H7 (cell line): ENCODE measurements around the gene RPS6KA2. TPM values are rescaled to one million over a fixed set of nuclear protein-coding genes. Genes with fewer than 3 reads are reported as not detected.

ENCODE experiments used
- DNase-seq: peaks from one replicate; pipeline ENCODE4 v3.0.0; 2012
- H3K27me3 ChIP-seq: 2 replicates; pipeline ENCODE4 v1.6.0; 2011; ENCODE audit warnings: mild to moderate bottlenecking, low read length; ENCODE audit not compliant: control insufficient read depth, insufficient read depth
- H3K36me3 ChIP-seq: replicated peaks from 2 replicates; pipeline ENCODE4 v1.5.1; 2011; ENCODE audit warnings: low read length; ENCODE audit not compliant: control insufficient read depth, insufficient read depth
- H3K4me3 ChIP-seq: 2 replicates; pipeline ENCODE4 v1.5.1; 2011; ENCODE audit warnings: low read depth, mild to moderate bottlenecking, control low read depth, low read length, moderate library complexity; ENCODE audit not compliant: insufficient read depth
- total RNA-seq: library from RNA; depleted of rRNA; stranded (reverse); fragments of >200 nt; shearing (Covaris generic); gene quantifications from 2 replicates; pipeline ENCODE4 v1.2.3, GENCODE V29; 2014

Gene RPS6KA2
- total RNA-seq, 1 experiment from 2014 or later: 12.7 TPM

DNA sequence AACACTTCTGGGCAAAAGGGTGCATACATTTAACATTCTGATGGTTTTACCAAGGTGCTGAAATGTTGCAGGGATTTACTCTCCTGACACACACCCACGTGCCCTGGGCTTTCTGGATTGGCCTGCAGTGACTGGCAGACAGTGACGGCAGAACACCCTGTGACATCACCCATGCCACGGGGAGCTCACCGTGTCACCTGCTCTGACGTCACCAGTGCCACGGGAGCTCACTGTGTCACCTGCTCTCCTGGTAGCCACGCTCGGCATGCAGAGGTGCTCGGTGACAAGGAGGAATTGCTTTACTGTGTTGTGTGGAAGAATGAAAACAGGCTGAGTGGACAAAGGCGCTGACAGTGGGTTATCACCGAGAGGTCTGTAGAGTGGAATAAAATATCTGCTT lies 139.9 kb downstream of the RPS6KA2 start:
- H3K36me3 ChIP-seq: no peaks in the 10 kb centered on the region; the same call in none of the 2 replicates
- H3K27me3 ChIP-seq: no peaks in the 10 kb centered on the region
- H3K4me3 ChIP-seq: no peak overlapping the region
- no peak for DNase-seq

DNA sequence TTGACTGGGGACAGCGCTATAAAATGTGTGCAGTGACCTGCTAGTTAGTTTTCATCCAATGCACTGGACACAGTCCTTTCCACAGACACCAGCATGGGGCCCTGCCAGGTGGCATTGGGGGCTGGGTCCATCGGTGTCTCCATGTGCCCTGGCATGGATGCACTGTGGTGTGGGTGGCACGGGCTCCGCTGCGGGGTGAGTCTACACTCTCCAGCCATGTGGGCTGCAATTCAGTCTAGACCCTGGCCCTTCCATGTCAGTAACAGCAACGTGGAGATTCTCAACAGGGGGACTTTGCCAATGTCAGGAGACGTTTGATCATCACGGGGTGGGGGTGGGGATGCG lies 140.5 kb downstream of the RPS6KA2 start:
- Histone ChIP-seq H3K4me3 (no peak overlapping the region), H3K27me3 (no peaks in the 10 kb centered on the region), H3K36me3 (no peaks in the 10 kb centered on the region; the same call in none of the 2 replicates)
- no peak for DNase-seq

DNA sequence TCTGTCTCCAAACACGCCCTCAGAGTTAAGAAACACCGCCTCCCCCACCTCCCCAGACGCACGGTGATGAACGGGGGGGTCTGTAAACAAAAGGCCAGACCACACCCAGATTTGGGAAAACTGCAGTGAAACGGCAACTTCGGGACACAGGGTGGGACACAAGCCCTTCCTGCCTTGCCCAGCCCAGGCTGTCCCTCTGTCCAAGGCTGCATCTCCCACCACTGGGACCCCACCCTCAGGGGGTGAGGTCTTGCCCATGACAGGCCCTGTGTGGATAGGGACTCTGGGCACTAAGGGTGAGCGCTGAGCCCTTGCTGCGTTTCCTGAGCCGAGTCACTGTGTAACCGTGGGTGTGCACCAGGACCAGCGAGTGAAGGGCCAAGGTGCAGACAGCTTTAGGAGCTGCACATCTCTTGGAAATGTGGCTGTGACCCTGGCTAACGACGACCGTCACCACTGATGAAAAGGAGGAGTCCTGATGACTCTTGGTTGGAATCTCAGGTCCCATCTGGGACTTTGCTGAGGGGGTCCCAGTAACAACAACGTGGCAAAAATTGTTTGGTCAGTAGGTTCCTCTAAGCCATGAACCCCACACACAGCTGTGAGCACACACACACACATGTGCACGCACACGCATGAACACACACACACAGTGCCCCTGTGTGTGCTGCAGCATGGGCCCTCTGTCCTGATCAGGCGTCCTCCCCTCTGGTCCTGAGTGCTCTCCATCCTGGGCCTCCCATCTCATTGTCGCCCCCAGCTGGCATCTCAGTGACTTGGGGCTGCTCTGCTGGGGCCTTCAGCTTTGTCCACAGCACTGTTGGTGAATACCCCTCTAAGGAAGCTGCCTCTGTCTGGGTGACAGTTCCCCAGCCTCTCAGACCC lies 141.2 kb downstream of the RPS6KA2 start:
- Histone ChIP-seq H3K36me3 (no peaks in the 10 kb centered on the region; the same call in none of the 2 replicates), H3K27me3 (no peaks in the 10 kb centered on the region), H3K4me3 (no peak overlapping the region)
- DNase-seq: peak; percentile 73

DNA sequence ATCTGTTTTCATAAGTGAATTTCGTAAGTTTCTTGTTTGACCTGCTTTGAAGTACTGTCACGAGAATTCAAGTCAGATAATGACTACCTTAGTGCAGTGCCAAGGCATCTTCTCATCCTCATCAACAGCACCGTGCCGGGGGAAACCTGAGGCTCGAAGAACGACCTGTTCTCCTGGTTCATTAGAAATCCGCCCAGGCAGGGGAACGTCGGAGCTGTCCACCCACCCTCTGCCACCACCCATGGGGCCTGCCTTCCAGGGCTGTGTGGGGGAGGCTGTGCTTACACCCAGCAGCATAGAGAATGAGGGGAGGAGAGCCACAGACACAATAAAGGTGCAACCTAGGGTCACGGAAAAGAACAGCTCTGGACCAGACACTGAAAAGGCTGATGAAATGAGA lies 142.2 kb downstream of the RPS6KA2 start:
- Histone ChIP-seq H3K4me3 (no peak overlapping the region), H3K36me3 (no peaks in the 10 kb centered on the region; the same call in none of the 2 replicates), H3K27me3 (no peaks in the 10 kb centered on the region)
- DNase-seq: no peak

- DNase-seq: no peak
- H3K4me3 ChIP-seq: no peak overlapping the region
- H3K36me3 ChIP-seq: no peaks in the 10 kb centered on the region; the same call in none of the 2 replicates
- H3K27me3 ChIP-seq: no peaks in the 10 kb centered on the region
These were observed 143.3 kb downstream of the RPS6KA2 start for GRCh38 chr6:166483573-166484250.

DNA sequence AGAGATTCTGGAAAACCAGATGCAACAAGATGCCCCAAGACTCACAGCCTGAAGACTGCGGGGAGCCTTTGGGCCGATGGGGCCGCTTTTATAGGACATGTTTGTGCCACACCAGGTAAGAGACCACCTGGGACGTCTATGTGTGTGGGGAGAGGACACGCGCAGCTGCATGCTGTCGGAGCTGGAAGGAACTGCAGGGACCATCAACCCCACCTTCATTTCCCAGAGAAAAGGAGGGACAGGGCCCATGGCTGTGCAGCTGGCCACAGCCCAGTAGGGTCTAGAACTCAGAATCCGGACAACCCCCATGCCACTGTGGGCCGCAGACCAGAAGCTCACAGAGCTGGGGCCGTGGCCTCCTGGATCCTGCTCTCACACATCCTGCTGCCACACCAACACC lies 144.0 kb downstream of the RPS6KA2 start:
- Histone ChIP-seq H3K27me3 (no peaks in the 10 kb centered on the region), H3K4me3 (no peak overlapping the region), H3K36me3 (no peaks in the 10 kb centered on the region; the same call in none of the 2 replicates)
- no peak for DNase-seq

- H3K36me3 ChIP-seq: no peaks in the 10 kb centered on the region; the same call in 1 of the 2 replicates
- no peaks in the 10 kb centered on the region for H3K27me3 ChIP-seq
- no peak for DNase-seq
- H3K4me3 ChIP-seq: no peak overlapping the region
These were observed 148.1 kb downstream of the RPS6KA2 start for GRCh38 chr6:166478782-166479592.

DNA sequence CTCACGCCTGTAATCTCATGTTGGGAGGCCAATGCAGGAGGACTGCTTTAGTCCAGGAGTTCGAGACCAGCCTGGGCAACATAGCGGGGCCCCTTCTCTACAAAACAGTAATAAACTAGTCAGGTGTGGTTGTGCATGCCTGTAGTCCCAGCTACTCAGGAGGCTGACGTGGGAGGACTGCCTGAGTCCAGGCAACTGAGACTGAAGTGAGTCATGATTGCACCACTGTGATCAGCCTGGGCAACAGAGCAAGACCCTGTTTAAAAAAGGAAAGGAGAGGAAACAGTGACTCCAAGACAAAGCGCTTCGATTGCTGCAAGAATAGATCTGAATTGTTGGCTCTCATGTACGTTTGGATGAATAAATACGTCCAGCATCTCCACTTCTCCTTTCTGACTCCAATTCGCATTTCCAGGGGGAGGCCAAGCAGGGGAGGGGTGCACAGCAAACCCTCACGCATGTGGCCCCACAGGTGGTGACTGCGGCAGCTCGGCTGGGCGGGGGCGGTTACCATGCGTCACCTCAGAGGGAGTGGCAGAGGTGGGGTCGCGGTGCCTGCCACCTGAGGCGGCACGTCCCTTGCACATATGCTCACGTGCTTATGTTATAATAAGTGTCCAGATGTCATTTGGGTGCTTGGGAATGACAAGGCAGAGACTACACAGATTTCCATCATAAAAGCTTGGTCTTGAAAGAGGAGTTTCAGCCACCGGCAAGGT lies 149.2 kb downstream of the RPS6KA2 start:
- no peak for DNase-seq
- no peak overlapping the region for H3K4me3 ChIP-seq
- H3K27me3 ChIP-seq: no peaks in the 10 kb centered on the region
- no peaks in the 10 kb centered on the region; the same call in 1 of the 2 replicates for H3K36me3 ChIP-seq

DNA sequence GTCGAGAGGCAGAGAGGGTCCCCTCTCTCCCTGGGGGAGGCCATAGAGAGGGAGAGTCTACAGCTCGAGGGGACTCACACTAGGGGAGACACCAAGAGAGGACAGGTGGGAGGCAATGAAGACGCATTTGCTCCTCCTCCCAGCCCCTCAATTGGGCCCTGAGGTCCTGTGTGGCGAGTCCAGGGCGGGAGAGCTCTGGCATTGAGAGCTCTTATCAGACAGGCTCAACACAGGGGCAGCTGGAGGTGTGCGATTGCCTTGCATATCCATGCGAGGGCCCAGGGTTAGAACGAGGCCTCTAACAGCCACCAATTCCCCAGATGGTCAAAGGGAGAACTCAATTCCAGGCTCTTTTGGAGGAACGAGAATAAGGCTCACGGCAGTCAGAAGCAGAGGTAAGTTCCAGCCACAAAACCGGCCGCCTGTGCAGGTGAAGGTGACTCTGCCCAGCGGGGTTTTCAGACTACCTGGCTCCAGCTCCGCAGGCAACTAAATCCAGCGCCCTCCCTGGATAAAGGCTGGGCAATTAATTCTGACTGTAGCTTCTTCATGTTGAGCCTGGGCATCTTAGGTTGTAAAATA lies 150.3 kb downstream of the RPS6KA2 start:
- no peak for DNase-seq
- Histone ChIP-seq H3K36me3 (no peaks in the 10 kb centered on the region; the same call in 1 of the 2 replicates), H3K4me3 (no peak overlapping the region), H3K27me3 (no peaks in the 10 kb centered on the region)

DNA sequence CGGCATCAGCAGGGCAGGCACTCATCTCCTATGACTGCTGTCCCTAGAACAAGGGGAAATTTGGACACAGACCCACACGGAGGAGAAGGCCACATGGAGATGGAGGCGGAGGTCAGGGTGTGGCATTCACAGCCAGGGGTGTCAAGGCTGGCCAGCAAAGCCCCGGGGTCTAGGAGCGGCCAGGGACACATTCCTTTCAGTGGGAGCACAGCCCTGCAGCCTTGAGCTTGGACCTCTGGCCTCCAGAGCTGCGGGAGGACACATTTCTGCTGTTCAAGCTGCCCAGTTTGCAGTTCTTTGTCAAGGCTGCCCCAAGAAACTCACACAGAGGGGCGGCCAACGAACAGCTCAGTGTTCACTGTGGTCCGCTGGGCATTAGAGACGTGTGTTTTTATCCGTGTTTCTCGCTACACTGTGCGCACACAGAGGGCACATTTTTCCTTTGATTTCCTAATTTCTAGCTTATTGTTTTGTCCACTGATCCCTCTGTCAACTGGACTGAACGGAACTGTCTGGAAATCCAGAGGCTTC lies 150.9 kb downstream of the RPS6KA2 start:
- DNase-seq: no peak
- H3K36me3 ChIP-seq: no peaks in the 10 kb centered on the region
- H3K27me3 ChIP-seq: no peaks in the 10 kb centered on the region
- no peak overlapping the region for H3K4me3 ChIP-seq

DNA sequence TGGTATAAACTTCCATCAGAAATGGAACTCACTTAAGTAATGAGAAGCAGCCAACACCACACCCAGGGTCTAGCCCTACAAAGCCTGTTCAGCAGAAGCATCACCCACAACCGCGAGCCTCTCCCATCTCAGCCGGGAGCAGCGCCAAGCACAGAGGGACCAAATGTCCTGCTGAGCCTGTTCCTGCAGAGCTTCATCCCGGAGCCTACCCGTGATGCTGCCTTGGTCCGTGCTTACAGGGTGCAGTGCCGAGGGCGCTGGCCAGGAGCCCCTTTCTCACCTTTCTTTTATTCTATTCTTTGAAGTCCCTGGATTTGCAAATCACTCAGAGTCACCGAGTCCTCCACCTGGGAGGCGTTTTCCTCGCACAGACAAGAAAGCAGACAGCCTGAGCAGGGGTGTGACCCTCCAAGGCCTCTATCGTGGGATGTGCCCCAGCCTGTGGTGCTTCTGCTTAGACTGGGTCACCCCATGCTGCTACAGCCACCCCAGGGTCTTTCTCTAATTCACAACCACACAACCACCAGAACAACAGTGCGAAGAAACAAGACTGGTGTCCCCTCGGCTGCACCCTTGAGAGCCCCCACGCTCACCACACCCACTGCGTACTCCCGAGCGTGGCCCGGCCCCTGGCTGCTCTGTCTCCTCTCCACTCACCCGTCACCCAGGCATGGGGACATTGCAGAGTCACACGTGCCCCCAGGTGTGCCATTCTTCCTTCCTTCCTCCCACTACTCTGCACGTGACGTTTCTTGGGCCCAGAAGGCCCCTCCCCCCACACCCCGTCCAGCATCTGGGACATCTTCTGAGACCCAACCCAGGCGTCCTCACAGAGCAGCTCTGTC lies 152.1 kb downstream of the RPS6KA2 start:
- no peak overlapping the region for H3K4me3 ChIP-seq
- no peaks in the 10 kb centered on the region; the same call in 1 of the 2 replicates for H3K36me3 ChIP-seq
- H3K27me3 ChIP-seq: no peaks in the 10 kb centered on the region
- no peak for DNase-seq

GRCh38 chr6:166473886-166474571 lies 153.0 kb downstream of the RPS6KA2 start:
- H3K4me3 ChIP-seq: no peak overlapping the region
- H3K36me3 ChIP-seq: no peaks in the 10 kb centered on the region; the same call in 1 of the 2 replicates
- H3K27me3 ChIP-seq: no peaks in the 10 kb centered on the region
- no peak for DNase-seq
